ENCODE results near the gene ESPNL.

Gene ESPNL

GRCh38 chr2:238174291-238174690, 74.2 kb downstream of the ESPNL start:
- Histone ChIP-seq H3K27ac (ENCODE audit: low read length) (no peak overlapping the region), H3K4me2 (ENCODE audit: insufficient read depth, low read length) (no peak overlapping the region), H4K20me1 (ENCODE audit: insufficient read depth, low read length) (peaks cover 20% of the 10 kb centered on the region), H3K9me3 (ENCODE audit: insufficient read depth, low read length, severe bottlenecking) (no peaks in the 10 kb centered on the region), H3K79me2 (ENCODE audit: insufficient read depth, low read length) (no peaks in the 10 kb centered on the region), H3K27me3 (ENCODE audit: insufficient read depth, low read length, poor library complexity) (no peaks in the 10 kb centered on the region), H3K4me3 (ENCODE audit: low read depth in 1 of 2, low read length in 2 of 2) (no peak overlapping the region), H3K36me3 (ENCODE audit: insufficient read depth, low read length) (peaks cover 94% of the 10 kb centered on the region), H2AFZ (ENCODE audit: low read depth, low read length) (no peak overlapping the region), H3K4me1 (ENCODE audit: insufficient read depth, low read length) (no peaks in the 10 kb centered on the region), H3K9ac (ENCODE audit: low read depth, low read length) (no peak overlapping the region)
- DNase-seq = no peak
- TF ChIP-seq EZH2 (IDR thresholded peaks at IDR 0.05; ENCODE audit: borderline replicate concordance, low read depth, low read length, severe bottlenecking) (no peak), CTCF (IDR thresholded peaks at IDR 0.05; ENCODE audit: borderline replicate concordance, extremely low read depth, low read length, poor library complexity, severe bottlenecking) (no peak)
- ATAC-seq (ENCODE audit: insufficient read depth, low read depth) = no peak

DNA sequence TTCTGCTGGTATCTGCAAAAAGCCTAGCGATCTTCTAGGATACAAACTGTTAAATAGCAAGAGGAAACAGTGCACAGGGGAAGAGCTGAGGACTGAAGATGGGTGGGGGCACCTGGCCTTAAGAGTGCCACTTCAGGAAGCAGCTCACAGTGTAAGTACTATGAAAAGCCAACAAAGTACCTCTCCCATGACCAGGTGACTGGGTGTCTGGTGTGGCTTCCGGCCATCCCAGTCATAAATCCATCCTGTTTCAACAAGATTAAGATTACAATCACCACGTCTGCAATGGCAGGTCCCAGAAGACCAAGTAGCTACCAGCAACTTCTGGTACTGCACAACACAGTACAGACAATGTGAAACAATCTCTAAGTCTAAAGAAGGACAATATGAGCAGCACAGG, 74.6 kb downstream of the ESPNL start:
- Histone ChIP-seq H3K27ac (ENCODE audit: low read length) (no peak overlapping the region), H2AFZ (ENCODE audit: low read depth, low read length) (no peak overlapping the region), H4K20me1 (ENCODE audit: insufficient read depth, low read length) (peaks cover 19% of the 10 kb centered on the region), H3K4me3 (ENCODE audit: low read depth in 1 of 2, low read length in 2 of 2) (no peak overlapping the region), H3K4me1 (ENCODE audit: insufficient read depth, low read length) (no peaks in the 10 kb centered on the region), H3K9me3 (ENCODE audit: insufficient read depth, low read length, severe bottlenecking) (no peaks in the 10 kb centered on the region), H3K36me3 (ENCODE audit: insufficient read depth, low read length) (peaks cover 94% of the 10 kb centered on the region), H3K27me3 (ENCODE audit: insufficient read depth, low read length, poor library complexity) (no peaks in the 10 kb centered on the region), H3K79me2 (ENCODE audit: insufficient read depth, low read length) (no peaks in the 10 kb centered on the region), H3K4me2 (ENCODE audit: insufficient read depth, low read length) (no peak overlapping the region), H3K9ac (ENCODE audit: low read depth, low read length) (no peak overlapping the region)
- no peak for TF ChIP-seq EZH2 (IDR thresholded peaks at IDR 0.05; ENCODE audit: borderline replicate concordance, low read depth, low read length, severe bottlenecking)
- TF ChIP-seq CTCF (IDR thresholded peaks at IDR 0.05; ENCODE audit: borderline replicate concordance, extremely low read depth, low read length, poor library complexity, severe bottlenecking) = no peak
- ATAC-seq (ENCODE audit: insufficient read depth, low read depth) (no peak), DNase-seq (no peak)

DNA sequence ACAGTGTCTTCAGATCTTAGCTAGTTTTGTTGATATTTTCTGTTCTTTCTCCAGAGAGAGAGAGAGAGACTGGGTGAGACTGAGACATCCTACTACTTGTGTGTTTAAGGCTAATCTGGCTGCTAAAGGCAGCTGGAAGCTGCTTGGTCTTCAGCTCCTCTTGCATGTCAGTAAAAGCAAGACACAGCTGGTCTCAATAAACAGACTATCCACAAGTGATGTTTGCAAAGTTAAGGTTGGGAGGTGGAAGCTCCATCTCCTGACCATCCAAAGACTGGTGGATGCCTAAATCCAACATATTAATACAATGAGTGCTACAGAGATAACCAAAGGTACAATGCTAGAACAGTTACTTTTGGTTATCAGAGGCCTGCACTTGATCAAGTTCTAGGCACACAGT, 76.5 kb downstream of the ESPNL start:
- no peaks in the 10 kb centered on the region for H3K9me3 ChIP-seq (ENCODE audit: insufficient read depth, low read length, severe bottlenecking)
- no peak for DNase-seq
- TF ChIP-seq CTCF (IDR thresholded peaks at IDR 0.05; ENCODE audit: borderline replicate concordance, extremely low read depth, low read length, poor library complexity, severe bottlenecking) (no peak), EZH2 (IDR thresholded peaks at IDR 0.05; ENCODE audit: borderline replicate concordance, low read depth, low read length, severe bottlenecking) (no peak)
- H3K4me2 ChIP-seq (ENCODE audit: insufficient read depth, low read length) = no peak overlapping the region
- H3K27me3 ChIP-seq (ENCODE audit: insufficient read depth, low read length, poor library complexity) = no peaks in the 10 kb centered on the region
- no peak overlapping the region for H3K9ac ChIP-seq (ENCODE audit: low read depth, low read length)
- no peaks in the 10 kb centered on the region for H3K4me1 ChIP-seq (ENCODE audit: insufficient read depth, low read length)
- H3K4me3 ChIP-seq (ENCODE audit: low read depth in 1 of 2, low read length in 2 of 2) = no peak overlapping the region
- no peak for ATAC-seq (ENCODE audit: insufficient read depth, low read depth)
- peaks cover 15% of the 10 kb centered on the region for H4K20me1 ChIP-seq (ENCODE audit: insufficient read depth, low read length)
- H3K36me3 ChIP-seq (ENCODE audit: insufficient read depth, low read length) = peaks cover 97% of the 10 kb centered on the region
- H2AFZ ChIP-seq (ENCODE audit: low read depth, low read length) = no peak overlapping the region
- no peak overlapping the region for H3K27ac ChIP-seq (ENCODE audit: low read length)
- H3K79me2 ChIP-seq (ENCODE audit: insufficient read depth, low read length) = no peaks in the 10 kb centered on the region

DNA sequence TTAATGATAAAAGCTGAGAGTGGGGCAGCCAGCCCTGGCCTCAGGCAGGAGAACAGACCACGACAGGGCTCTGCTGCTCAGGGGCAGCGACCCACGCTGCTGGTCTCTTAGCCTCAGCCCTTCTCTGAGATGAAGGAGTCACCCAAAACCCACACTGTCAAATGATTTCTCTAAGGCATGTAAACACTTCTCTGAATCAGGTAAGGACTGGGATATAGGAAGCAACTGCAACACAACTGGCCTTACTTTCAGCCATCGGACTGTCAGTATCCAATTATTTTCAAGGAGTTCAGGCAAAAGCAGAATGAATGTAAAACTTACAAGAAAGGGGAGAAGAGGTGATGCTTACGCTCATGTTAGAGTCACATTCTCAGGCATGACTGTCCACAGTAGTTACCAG, 80.4 kb downstream of the ESPNL start:
- Histone ChIP-seq H2AFZ (ENCODE audit: low read depth, low read length) (no peak overlapping the region), H3K27ac (ENCODE audit: low read length) (no peak overlapping the region), H3K79me2 (ENCODE audit: insufficient read depth, low read length) (no peaks in the 10 kb centered on the region), H3K36me3 (ENCODE audit: insufficient read depth, low read length) (peaks cover 96% of the 10 kb centered on the region), H3K9ac (ENCODE audit: low read depth, low read length) (no peak overlapping the region), H3K4me1 (ENCODE audit: insufficient read depth, low read length) (no peaks in the 10 kb centered on the region), H3K4me2 (ENCODE audit: insufficient read depth, low read length) (no peak overlapping the region), H4K20me1 (ENCODE audit: insufficient read depth, low read length) (peaks cover 10% of the 10 kb centered on the region; the same call in 1 of the 2 replicates), H3K27me3 (ENCODE audit: insufficient read depth, low read length, poor library complexity) (no peaks in the 10 kb centered on the region), H3K9me3 (ENCODE audit: insufficient read depth, low read length, severe bottlenecking) (no peaks in the 10 kb centered on the region), H3K4me3 (ENCODE audit: low read depth in 1 of 2, low read length in 2 of 2) (no peak overlapping the region)
- TF ChIP-seq EZH2 (IDR thresholded peaks at IDR 0.05; ENCODE audit: borderline replicate concordance, low read depth, low read length, severe bottlenecking) (no peak), CTCF (IDR thresholded peaks at IDR 0.05; ENCODE audit: borderline replicate concordance, extremely low read depth, low read length, poor library complexity, severe bottlenecking) (no peak)
- DNase-seq = no peak
- no peak for ATAC-seq (ENCODE audit: insufficient read depth, low read depth)

All from DND-41 (cell line).